OCI-LY7 (cell line): ENCODE data around the gene DIAPH2. TPM values are rescaled to one million over a fixed set of nuclear protein-coding genes. Genes with fewer than 3 reads are reported as not detected.

Experiments used
- BruUV-seq: library from RNA; stranded (reverse); fragments of 400-500 nt; replicated peaks from 2 replicates; lab custom pipeline; 2021; lab: Mats Ljungman, UMichigan
- CTCF ChIA-PET: fragments of 300-600 bp; sonication (Branson Sonifier 250); formaldehyde crosslinking; loops from one replicate; lab custom pipeline; 2022; ENCODE audit warnings: antibody characterized with exemption; ENCODE audit not compliant: unreplicated experiment; lab: Charles Lee
- POLR2A ChIA-PET: fragments of 300-600 bp; sonication (Branson Sonifier 250); formaldehyde crosslinking; loops from one replicate; lab custom pipeline; 2022; ENCODE audit warnings: antibody characterized with exemption; lab: Charles Lee
- DNase-seq: peaks from one replicate; pipeline ENCODE4 v3.0.0-alpha.2; 2015; ENCODE audit warnings: low spot score
- H2AFZ ChIP-seq: fragments of 200-600 bp; sonication (generic), shearing (Covaris generic); 2 replicates; pipeline ENCODE4 v1.6.1; 2014; ENCODE audit warnings: mild to moderate bottlenecking, antibody characterized with exemption, low read length, moderate library complexity
- H3K27ac ChIP-seq: fragments of 200-600 bp; sonication (generic); 2 replicates; pipeline ENCODE4 v1.5.1; 2014; ENCODE audit warnings: mixed run types, low read depth, mild to moderate bottlenecking, moderate library complexity, low read length, inconsistent platforms; ENCODE audit not compliant: poor library complexity, severe bottlenecking
- H3K36me3 ChIP-seq: fragments of 200-600 bp; sonication (generic); 2 replicates; pipeline ENCODE4 v1.6.1; 2014; ENCODE audit warnings: mild to moderate bottlenecking, antibody characterized with exemption, low read length, moderate library complexity, mixed read lengths; ENCODE audit not compliant: insufficient read depth
- H3K4me1 ChIP-seq: fragments of 200-600 bp; sonication (generic); 2 replicates; pipeline ENCODE4 v1.5.1; 2014; ENCODE audit warnings: mild to moderate bottlenecking, low read length; ENCODE audit not compliant: insufficient read depth, poor library complexity, severe bottlenecking
- H3K4me2 ChIP-seq: fragments of 200-600 bp; sonication (generic); 2 replicates; pipeline ENCODE4 v1.6.1; 2014; ENCODE audit warnings: mild to moderate bottlenecking, low read length
- H3K4me3 ChIP-seq: fragments of 200-600 bp; sonication (generic); 2 replicates; pipeline ENCODE4 v1.5.1; 2014; ENCODE audit warnings: mild to moderate bottlenecking, low read depth, low read length; ENCODE audit not compliant: poor library complexity, severe bottlenecking
- H3K79me2 ChIP-seq: fragments of 200-600 bp; sonication (generic); 2 replicates; pipeline ENCODE4 v1.6.1; 2016; ENCODE audit warnings: low read depth, mild to moderate bottlenecking, low read length, moderate library complexity, mixed read lengths; ENCODE audit not compliant: insufficient read depth
- H3K9me2 ChIP-seq: fragments of 200-600 bp; sonication (generic); 2 replicates; pipeline ENCODE4 v1.6.1; 2016; ENCODE audit warnings: mild to moderate bottlenecking, low read length, mixed read lengths; ENCODE audit not compliant: insufficient read depth
- H3K9me3 ChIP-seq: fragments of 200-600 bp; sonication (generic); 2 replicates; pipeline ENCODE4 v1.6.1; 2014; ENCODE audit warnings: mild to moderate bottlenecking, mixed run types, low read length, mixed read lengths
- H4K20me1 ChIP-seq: fragments of 200-600 bp; sonication (generic); 2 replicates; pipeline ENCODE4 v1.6.1; 2014; ENCODE audit warnings: mild to moderate bottlenecking, antibody characterized with exemption, low read length, moderate library complexity, mixed read lengths; ENCODE audit not compliant: insufficient read depth
- EZH2phosphoT487 ChIP-seq: fragments of 200-600 bp; sonication (generic); IDR thresholded peaks from 2 replicates; pipeline ENCODE4 v1.6.1; 2018; ENCODE audit warnings: low read depth, borderline replicate concordance, mild to moderate bottlenecking, mixed run types, antibody characterized with exemption, low read length, moderate library complexity, mixed read lengths
- intact Hi-C: fragments of 100-400 bp; cut with micrococcal nuclease; formaldehyde crosslinking; loops from one replicate; pipeline ENCODE4 v1.10.0; 2022; ENCODE audit not compliant: unreplicated experiment
- total RNA-seq, 2 experiments: library from RNA; depleted of rRNA in 1 of 2; stranded (reverse); fragments of >200 nt in 1 of 2; shearing (Covaris generic) in 1 of 2; gene quantifications; 2 replicates each; pipeline ENCODE4 v1.2.3, GENCODE V29; 2014 to 2022
- TF ChIP-seq, protein P1 (sequence below): fragments of 200-600 bp; sonication (generic); conservative IDR thresholded peaks from 2 replicates; pipeline ENCODE4 v1.5.1; 2014; ENCODE audit warnings: mild to moderate bottlenecking, antibody characterized with exemption, low read length, moderate library complexity, mixed read lengths

DIAPH2 gene
- total RNA-seq, 2 experiments from 2014 or later, result 21.3 to 21.5 TPM

DNA sequence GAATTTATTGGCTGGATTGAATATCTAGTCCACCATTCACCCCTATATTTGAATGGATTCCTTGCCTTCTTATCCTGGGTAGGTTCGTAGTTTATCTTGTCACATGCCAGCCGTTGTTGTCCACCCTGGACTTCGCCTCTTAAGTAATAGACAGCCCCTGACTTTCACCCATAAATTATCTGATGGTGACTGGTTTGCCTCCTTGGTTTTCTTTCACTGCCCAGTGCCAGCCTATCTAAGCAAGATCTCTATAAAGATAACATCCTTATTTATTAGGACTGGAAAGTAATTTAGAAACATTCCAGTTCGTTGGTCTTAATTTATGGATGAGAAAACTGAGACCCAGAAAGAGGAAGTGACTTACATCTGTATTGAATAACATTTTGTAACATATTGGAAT, 609.4 kb downstream of the DIAPH2 start:
- no TSS peak for BruUV-seq
- intact Hi-C loops, result no loop called here

DNA sequence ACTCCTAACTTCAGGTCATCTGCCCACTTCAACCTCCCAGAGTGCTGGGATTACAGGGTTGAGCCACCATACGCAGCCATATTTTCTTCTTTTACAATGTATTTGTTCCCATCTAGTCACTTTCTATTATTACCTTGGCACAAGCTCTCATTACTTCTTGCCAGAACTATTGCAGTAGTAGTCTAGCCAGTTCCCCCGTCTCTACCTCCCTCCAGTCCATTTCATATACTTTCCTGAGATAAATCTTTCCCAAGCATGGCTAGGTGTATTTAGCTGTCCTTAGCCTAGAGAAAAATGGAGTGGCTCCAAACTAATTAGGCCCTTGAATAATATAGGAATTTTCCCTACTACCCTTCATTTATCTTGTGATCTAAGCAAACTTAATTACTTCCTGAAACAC, 611.3 kb downstream of the DIAPH2 start:
- CTCF ChIA-PET, result no interaction called here
- POLR2A ChIA-PET, result interaction anchor here (0.6 kb wide), 1 partner anchor 165 kb away, joined by 3 read pairs; no protein-coding TSS in a partner anchor
- no peaks in the 10 kb centered on the region for H4K20me1 ChIP-seq
- TF ChIP-seq, protein P1, sequence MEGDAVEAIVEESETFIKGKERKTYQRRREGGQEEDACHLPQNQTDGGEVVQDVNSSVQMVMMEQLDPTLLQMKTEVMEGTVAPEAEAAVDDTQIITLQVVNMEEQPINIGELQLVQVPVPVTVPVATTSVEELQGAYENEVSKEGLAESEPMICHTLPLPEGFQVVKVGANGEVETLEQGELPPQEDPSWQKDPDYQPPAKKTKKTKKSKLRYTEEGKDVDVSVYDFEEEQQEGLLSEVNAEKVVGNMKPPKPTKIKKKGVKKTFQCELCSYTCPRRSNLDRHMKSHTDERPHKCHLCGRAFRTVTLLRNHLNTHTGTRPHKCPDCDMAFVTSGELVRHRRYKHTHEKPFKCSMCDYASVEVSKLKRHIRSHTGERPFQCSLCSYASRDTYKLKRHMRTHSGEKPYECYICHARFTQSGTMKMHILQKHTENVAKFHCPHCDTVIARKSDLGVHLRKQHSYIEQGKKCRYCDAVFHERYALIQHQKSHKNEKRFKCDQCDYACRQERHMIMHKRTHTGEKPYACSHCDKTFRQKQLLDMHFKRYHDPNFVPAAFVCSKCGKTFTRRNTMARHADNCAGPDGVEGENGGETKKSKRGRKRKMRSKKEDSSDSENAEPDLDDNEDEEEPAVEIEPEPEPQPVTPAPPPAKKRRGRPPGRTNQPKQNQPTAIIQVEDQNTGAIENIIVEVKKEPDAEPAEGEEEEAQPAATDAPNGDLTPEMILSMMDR, result no peak
- no peak for TF ChIP-seq EZH2phosphoT487
- no peak for DNase-seq
- H3K4me2 ChIP-seq, result no peak overlapping the region
- no peak overlapping the region for H2AFZ ChIP-seq
- H3K79me2 ChIP-seq, result no peaks in the 10 kb centered on the region
- H3K36me3 ChIP-seq, result no peaks in the 10 kb centered on the region
- H3K27ac ChIP-seq, result no peak overlapping the region
- no peak overlapping the region for H3K4me3 ChIP-seq
- intact Hi-C loops, result no loop called here
- no peaks in the 10 kb centered on the region for H3K4me1 ChIP-seq
- BruUV-seq, result no TSS peak
- no peaks in the 10 kb centered on the region for H3K9me3 ChIP-seq
- no peaks in the 10 kb centered on the region for H3K9me2 ChIP-seq

More for the DNA sequence above, 609.4 kb downstream of the DIAPH2 start:
- Histone ChIP-seq H3K36me3 (no peaks in the 10 kb centered on the region), H2AFZ (no peak overlapping the region), H4K20me1 (no peaks in the 10 kb centered on the region), H3K27ac (no peak overlapping the region), H3K79me2 (no peaks in the 10 kb centered on the region), H3K4me3 (no peak overlapping the region), H3K9me3 (no peaks in the 10 kb centered on the region), H3K4me1 (no peaks in the 10 kb centered on the region), H3K9me2 (no peaks in the 10 kb centered on the region), H3K4me2 (no peak overlapping the region)
- no peak for DNase-seq
- POLR2A ChIA-PET, result no interaction called here
- CTCF ChIA-PET, result no interaction called here
- TF ChIP-seq, protein P1, result no peak
- TF ChIP-seq EZH2phosphoT487, result no peak

DNA sequence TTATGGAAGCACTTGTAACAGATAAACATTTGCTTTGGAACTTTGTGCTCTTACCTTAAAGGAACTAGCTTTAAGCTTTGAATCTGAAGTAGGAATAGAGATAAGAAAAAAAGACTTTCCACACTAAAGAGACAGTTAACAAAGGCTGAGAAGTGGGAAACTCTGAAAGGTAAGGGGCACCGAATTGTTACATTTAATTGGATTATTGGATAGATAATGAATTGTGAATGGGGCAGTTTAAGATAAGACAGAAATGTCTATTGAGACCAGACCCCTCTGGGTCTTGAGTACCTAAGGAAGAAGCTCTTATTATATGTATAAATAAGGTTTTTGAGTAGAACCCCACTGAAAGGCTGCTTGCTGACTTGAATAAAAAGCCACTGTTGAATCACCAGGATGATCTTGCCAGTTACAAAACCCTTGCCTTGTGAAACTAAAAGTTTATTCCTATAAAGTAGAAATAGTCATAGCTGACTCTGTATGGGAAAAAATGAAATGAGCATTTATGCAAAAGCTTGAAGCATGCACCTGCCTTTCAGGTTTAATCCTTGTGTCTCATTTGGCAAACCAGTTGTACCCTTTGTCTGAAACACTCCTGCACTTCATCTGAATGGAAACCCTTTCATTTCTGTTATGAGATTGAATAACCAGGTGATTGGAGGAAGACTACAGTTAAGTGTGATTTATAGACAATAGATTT, 622.3 kb downstream of the DIAPH2 start:
- Histone ChIP-seq H2AFZ (no peak overlapping the region), H3K4me3 (no peak overlapping the region), H3K9me3 (no peaks in the 10 kb centered on the region), H3K9me2 (no peaks in the 10 kb centered on the region), H3K36me3 (no peaks in the 10 kb centered on the region), H3K27ac (no peak overlapping the region), H3K4me2 (no peak overlapping the region), H4K20me1 (no peaks in the 10 kb centered on the region), H3K79me2 (no peaks in the 10 kb centered on the region), H3K4me1 (no peaks in the 10 kb centered on the region)
- intact Hi-C loops, result no loop called here
- no TSS peak for BruUV-seq
- no peak for DNase-seq
- CTCF ChIA-PET, result no interaction called here
- POLR2A ChIA-PET, result interaction anchor here (0.5 kb wide), 1 partner anchor 17 kb away, joined by 3 read pairs; no protein-coding TSS in a partner anchor
- TF ChIP-seq EZH2phosphoT487, result no peak
- TF ChIP-seq, protein P1, result no peak
